Measurements from ENCODE around the gene LRP6.
"Not testable (repeated sequence)": the region's sequence is repeated elsewhere in the genome, so short reads cannot be mapped to it uniquely, and the experiment has no call there.

Gene LRP6

GRCh38 chr12:12157424-12157823, 109.4 kb downstream of the LRP6 start:
- CTCF ChIA-PET, result no interaction called here
- POLR2A ChIA-PET (ENCODE audit: low non-redundant PET), result no interaction called here
- no peak for DNase-seq (ENCODE audit: low spot score)
- no peak for TF ChIP-seq CTCF (conservative IDR thresholded peaks at IDR 0.05; ENCODE audit: low read depth)
- H3K27ac ChIP-seq, result no peak overlapping the region

GRCh38 chr12:12156828-12157227, 110.0 kb downstream of the LRP6 start:
- no peak for DNase-seq (ENCODE audit: low spot score)
- H3K27ac ChIP-seq, result no peak overlapping the region
- no peak for TF ChIP-seq CTCF (conservative IDR thresholded peaks at IDR 0.05; ENCODE audit: low read depth)
- ChIA-PET CTCF (interaction anchor here (0.6 kb wide), 1 partner anchor 1314 kb away, joined by 3 read pairs; no protein-coding TSS in a partner anchor), POLR2A (ENCODE audit: low non-redundant PET) (no interaction called here)

- no peak overlapping the region for H3K27ac ChIP-seq
- POLR2A ChIA-PET (ENCODE audit: low non-redundant PET), result no interaction called here
- CTCF ChIA-PET, result no interaction called here
- no peak for DNase-seq (ENCODE audit: low spot score)
- no peak for TF ChIP-seq CTCF (conservative IDR thresholded peaks at IDR 0.05; ENCODE audit: low read depth)
Measured at GRCh38 chr12:12156116-12156515, 110.7 kb downstream of the LRP6 start.

- POLR2A ChIA-PET (ENCODE audit: low non-redundant PET), result no interaction called here
- CTCF ChIA-PET, result no interaction called here
Measured at GRCh38 chr12:12153596-12153995, 113.2 kb downstream of the LRP6 start.

GRCh38 chr12:12147111-12147510, 119.7 kb downstream of the LRP6 start:
- no peak for TF ChIP-seq CTCF (conservative IDR thresholded peaks at IDR 0.05; ENCODE audit: low read depth)
- CTCF ChIA-PET, result interaction anchor here (0.7 kb wide), 1 partner anchor 669 kb away, joined by 5 read pairs; no protein-coding TSS in a partner anchor
- POLR2A ChIA-PET (ENCODE audit: low non-redundant PET), result no interaction called here
- no peak for DNase-seq (ENCODE audit: low spot score)
- no peak overlapping the region for H3K27ac ChIP-seq

More at GRCh38 chr12:12153596-12153995, 113.2 kb downstream of the LRP6 start:
- no peak overlapping the region for H3K27ac ChIP-seq
- DNase-seq (ENCODE audit: low spot score), result no peak
- TF ChIP-seq CTCF (conservative IDR thresholded peaks at IDR 0.05; ENCODE audit: low read depth), result no peak

- H3K27ac ChIP-seq; POLR2A ChIA-PET (ENCODE audit: low non-redundant PET); DNase-seq (ENCODE audit: low spot score): not testable (repeated sequence)
- CTCF ChIA-PET, result interaction anchor here (0.6 to 0.8 kb wide), 3 partner anchors 19 to 464 kb away, joined by 3 to 6 read pairs (median 3); no protein-coding TSS in a partner anchor
Measured at GRCh38 chr12:12144531-12144930, 122.3 kb downstream of the LRP6 start.

GRCh38 chr12:12141000-12141399, 125.8 kb downstream of the LRP6 start:
- no peak for TF ChIP-seq CTCF (conservative IDR thresholded peaks at IDR 0.05; ENCODE audit: low read depth)
- CTCF ChIA-PET, result interaction anchor here (0.5 kb wide), 1 partner anchor 12 kb away, joined by 4 read pairs; no protein-coding TSS in a partner anchor
- H3K27ac ChIP-seq, result no peak overlapping the region
- POLR2A ChIA-PET (ENCODE audit: low non-redundant PET), result no interaction called here
- DNase-seq (ENCODE audit: low spot score), result no peak

Measured in RWPE1 (cell line).